Adrenal gland (tissue), 5 donors: ENCODE data around the gene EMX1.

Source experiments
- POLR2A ChIP-seq, 2 donors: fragments of 450-650 bp; IDR thresholded peaks; one replicate each; pipeline ENCODE4 v1.6.1; 2017; ENCODE audit warnings: antibody characterized with exemption in 2 of 2, mild to moderate bottlenecking in 2 of 2, moderate library complexity in 1 of 2
- TF ChIP-seq, protein P1 (sequence below), 6 experiments: fragments of 450-650 bp in 4 of 6; fragments of 200-600 bp in 2 of 6; sonication (generic) in 1 of 6; IDR thresholded peaks; 1 replicate in 5 of 6; 2 replicates in 1 of 6; pipeline versions ENCODE4 v1.5.1 to v1.8.0; 2016 to 2021; ENCODE audit warnings: antibody characterized with exemption in 6 of 6, mild to moderate bottlenecking in 2 of 6, moderate library complexity in 1 of 6
- donor health status: DM: no; HTN: no; CAD: no.

DNA sequence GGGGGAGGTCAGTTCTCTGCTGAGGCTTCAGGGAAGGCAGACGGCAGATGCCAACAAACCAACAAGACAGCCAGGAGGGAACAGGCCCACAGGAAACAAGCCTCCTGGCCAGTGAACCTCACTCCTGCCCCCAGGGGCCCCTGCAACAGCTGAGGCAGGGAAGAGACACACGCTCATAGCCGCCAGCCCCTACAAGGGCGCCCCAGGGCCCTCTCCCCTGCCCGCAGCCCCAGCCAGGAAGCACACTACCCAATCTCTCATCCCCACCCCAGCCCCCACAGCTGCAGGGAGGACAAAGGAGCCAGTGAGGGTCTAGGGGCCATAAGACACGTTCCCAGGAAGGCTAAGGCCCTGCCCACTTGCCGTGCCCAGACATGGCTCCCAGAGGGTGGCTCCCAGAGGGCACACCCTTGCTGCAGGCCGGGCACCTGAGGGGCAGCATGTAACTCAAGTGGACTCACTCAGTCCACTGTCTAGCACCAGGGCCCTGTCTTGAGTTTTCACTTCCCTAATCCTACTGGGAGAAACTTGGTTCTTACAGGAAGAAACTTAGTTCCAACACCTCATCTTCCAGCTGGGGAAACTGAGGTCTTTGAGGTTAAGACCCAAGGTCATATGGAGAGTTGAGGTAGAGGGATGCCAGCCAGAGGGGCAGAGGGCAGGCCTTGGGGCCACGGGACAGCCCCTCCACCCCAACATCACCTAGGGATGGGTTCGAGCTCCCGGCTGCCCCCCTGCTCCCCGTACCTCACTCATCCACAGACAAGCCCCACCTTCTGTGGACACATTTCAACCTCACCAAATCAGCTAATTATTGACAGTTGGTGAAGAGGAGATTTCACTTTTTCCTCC lies 37.3 kb downstream of the EMX1 start:
- TF ChIP-seq, protein P1, sequence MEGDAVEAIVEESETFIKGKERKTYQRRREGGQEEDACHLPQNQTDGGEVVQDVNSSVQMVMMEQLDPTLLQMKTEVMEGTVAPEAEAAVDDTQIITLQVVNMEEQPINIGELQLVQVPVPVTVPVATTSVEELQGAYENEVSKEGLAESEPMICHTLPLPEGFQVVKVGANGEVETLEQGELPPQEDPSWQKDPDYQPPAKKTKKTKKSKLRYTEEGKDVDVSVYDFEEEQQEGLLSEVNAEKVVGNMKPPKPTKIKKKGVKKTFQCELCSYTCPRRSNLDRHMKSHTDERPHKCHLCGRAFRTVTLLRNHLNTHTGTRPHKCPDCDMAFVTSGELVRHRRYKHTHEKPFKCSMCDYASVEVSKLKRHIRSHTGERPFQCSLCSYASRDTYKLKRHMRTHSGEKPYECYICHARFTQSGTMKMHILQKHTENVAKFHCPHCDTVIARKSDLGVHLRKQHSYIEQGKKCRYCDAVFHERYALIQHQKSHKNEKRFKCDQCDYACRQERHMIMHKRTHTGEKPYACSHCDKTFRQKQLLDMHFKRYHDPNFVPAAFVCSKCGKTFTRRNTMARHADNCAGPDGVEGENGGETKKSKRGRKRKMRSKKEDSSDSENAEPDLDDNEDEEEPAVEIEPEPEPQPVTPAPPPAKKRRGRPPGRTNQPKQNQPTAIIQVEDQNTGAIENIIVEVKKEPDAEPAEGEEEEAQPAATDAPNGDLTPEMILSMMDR (IDR thresholded peaks at IDR 0.05): no peak
- no peak for TF ChIP-seq POLR2A (IDR thresholded peaks at IDR 0.05)
